ENCODE data around the gene CENPM. TPM values are rescaled to one million over a fixed set of nuclear protein-coding genes. Genes with fewer than 3 reads are reported as not detected.

CENPM gene
- total RNA-seq, 1 experiment from 2014 or later = 60.6 TPM

DNA sequence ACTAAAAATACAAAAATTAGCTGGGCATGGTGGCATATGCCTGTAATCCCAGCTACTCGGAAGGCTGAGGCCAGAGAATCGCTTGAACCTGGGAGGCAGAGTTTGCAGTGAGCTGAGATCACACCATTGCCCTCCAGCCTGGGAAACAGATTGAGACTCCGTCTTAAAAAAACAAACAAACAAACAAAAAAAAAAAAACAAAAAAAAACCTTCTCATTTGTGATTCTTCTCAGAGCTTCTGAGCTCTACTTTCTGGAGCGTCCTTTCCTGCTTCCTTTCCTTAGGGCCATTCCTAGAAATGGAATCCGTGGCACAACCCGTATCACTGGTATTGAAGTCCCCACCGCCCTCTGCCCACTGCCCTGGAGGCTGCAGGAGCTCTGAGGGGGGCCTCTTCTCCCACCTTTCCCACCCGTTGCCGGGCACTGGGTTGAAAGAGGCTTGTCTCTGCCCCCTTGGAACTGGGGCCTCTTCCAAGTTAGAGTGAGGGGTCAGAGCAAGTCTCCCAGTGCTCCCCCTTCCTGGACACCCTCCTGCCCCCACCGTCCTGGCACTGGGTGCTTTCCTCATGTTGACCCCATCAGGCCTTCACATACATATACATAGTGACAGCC lies 30.1 kb downstream of the CENPM start:
- Histone ChIP-seq H3K4me3 (no peak overlapping the region), H3K36me3 (no peaks in the 10 kb centered on the region), H3K27me3 (peaks cover 5% of the 10 kb centered on the region; the same call in 1 of the 2 replicates), H3K27ac (no peak overlapping the region), H3K4me1 (0 out of 2 replicates have a peak, but pooled peaks cover 8% of the 10 kb centered on the region), H3K9me3 (replicated peaks) (no peaks in the 10 kb centered on the region)
- DNase-seq = no peak

DNA sequence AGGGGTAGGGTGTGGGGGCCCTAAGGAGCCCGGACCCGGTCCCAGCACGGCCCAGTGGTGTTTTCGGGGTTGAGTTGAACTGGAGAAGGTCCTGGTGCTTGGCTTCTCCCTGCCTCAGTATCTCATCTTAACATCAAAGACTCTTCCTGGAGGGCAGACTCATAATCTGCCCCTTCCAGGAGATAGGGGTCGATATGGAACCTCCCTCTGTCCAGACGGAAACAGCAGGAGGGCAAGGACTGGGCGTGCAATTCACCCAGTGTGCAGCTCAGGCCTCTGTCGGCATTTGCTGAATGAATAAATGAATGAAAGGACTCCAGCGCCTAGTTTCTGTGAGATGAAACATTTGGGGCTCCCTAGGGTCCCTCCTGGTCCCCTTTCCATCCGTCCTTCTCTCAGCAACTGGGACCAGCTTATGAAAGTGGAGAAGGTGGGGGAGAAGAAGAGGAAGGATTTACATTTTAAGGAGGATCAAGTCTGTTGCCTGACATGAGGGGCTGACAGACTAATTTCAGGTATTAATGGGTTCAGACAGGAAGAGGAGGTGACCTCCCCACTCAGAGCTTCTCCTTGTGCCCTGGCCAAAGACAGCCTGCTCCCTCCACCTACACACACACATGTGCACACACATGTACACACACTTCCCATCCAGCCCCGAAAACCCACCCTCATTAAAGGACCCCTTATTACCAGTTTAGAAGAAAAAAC lies 31.0 kb downstream of the CENPM start:
- Histone ChIP-seq H3K27ac (no peak overlapping the region), H3K27me3 (peaks cover 5% of the 10 kb centered on the region; the same call in 1 of the 2 replicates), H3K9me3 (replicated peaks) (no peaks in the 10 kb centered on the region), H3K36me3 (no peaks in the 10 kb centered on the region), H3K4me1 (0 out of 2 replicates have a peak, but pooled peaks cover 8% of the 10 kb centered on the region), H3K4me3 (no peak overlapping the region)
- DNase-seq = no peak

DNA sequence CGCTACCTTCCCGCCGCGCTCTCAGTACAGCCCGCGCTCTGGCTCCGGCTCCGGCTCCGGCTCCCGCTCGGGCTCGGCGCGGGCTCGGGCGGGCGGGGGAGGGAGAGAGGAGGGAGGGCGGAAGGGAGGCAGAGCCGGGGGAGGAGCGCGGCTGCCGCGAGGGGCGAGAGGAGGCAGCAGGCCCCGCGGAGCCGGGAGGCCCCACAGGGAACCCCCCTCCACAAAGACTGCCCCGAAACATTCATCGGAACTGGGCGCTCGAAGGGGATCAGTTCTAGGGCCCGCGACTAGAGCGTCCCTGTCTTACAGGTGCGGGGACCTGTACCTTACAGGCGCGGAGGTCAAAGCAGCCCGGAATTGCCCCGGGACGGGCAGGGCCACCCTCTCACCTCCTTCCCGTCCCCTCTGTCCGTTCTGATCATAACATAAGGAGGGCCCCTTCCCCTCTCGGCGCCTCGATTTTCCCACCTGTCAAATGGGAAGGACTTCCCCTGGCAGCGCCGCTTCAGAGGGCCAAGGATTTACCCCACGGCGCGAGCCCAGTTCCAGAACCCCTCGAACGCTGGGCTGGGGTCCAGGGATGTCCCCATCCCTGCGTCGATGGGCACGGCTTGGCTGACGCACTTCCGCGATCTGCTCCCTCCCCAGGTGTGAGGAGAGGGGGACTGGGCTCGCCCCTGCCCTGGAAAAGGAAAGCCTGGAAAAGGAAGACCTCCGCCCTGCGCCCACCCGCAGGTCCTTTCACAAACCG lies 31.7 kb downstream of the CENPM start, which contains the start of gene SHISA8:
Gene SHISA8, minus strand, starts transcription at position 40 of the 751 bp plus-strand sequence. CDS start 407 bp downstream, outside the sequence.
- H3K4me1 ChIP-seq = 0 out of 2 replicates have a peak, but pooled peaks cover 8% of the 10 kb centered on the region
- H3K27ac ChIP-seq = no peak within 1 kb of the TSS
- H3K27me3 ChIP-seq = peaks cover 5% of the 10 kb centered on the region; the same call in 1 of the 2 replicates
- DNase-seq = no peak
- H3K9me3 ChIP-seq (replicated peaks) = no peaks in the 10 kb centered on the region
- H3K4me3 ChIP-seq = no peak within 1 kb of the TSS
- no peaks in the 10 kb centered on the region for H3K36me3 ChIP-seq

- H3K36me3 ChIP-seq = no peaks in the 10 kb centered on the region
- no peak overlapping the region for H3K4me3 ChIP-seq
- H3K27ac ChIP-seq = no peak overlapping the region
- H3K4me1 ChIP-seq = 0 out of 2 replicates have a peak, but pooled peaks cover 8% of the 10 kb centered on the region
- peaks cover 5% of the 10 kb centered on the region; the same call in 1 of the 2 replicates for H3K27me3 ChIP-seq
- no peak for DNase-seq
- H3K9me3 ChIP-seq (replicated peaks) = no peaks in the 10 kb centered on the region
Measured at GRCh38 chr22:41914611-41915034, 32.3 kb downstream of the CENPM start.

GRCh38 chr22:41913842-41914534 lies 33.0 kb downstream of the CENPM start:
- Histone ChIP-seq H3K4me1 (0 out of 2 replicates have a peak, but pooled peaks cover 8% of the 10 kb centered on the region), H3K27me3 (peaks cover 5% of the 10 kb centered on the region; the same call in 1 of the 2 replicates), H3K9me3 (replicated peaks) (no peaks in the 10 kb centered on the region), H3K36me3 (no peaks in the 10 kb centered on the region), H3K27ac (no peak overlapping the region), H3K4me3 (no peak overlapping the region)
- DNase-seq = no peak

DNA sequence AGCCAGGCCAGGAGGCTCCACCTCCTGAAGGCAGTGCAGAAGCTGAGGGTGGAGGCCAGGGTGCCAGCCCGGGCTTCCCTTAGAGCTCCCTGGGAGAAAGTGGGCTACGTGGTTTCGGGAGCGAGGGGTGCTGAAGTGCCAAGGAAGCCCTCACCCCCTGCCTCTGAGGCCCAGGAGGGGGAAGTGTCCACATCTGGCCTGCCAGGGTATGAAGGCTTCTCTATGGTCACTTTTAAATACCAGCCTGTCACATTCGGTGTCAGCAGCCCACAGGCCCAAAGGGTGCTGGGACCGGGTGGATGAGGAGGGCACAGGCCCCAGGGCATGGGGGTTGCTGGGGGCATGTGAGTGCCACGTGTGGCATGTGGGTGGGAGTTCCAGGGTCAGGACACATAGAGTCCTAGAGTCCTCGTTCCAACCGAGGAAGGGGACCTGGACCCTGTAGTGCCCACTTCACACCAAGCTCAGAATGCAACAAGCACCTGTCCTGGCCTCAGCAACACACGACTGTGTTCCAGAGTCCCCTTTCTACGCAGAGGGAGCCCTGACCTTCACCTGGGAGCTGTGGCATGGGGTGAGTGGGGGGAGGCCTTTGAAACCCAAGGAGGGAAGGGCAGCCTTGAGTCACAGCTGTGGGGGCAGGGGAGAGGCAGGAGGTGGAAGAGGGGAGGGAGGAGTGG lies 33.8 kb downstream of the CENPM start:
- Histone ChIP-seq H3K4me3 (no peak overlapping the region), H3K4me1 (0 out of 2 replicates have a peak, but pooled peaks cover 5% of the 10 kb centered on the region), H3K9me3 (replicated peaks) (no peaks in the 10 kb centered on the region), H3K27ac (no peak overlapping the region), H3K36me3 (no peaks in the 10 kb centered on the region), H3K27me3 (peaks cover 5% of the 10 kb centered on the region; the same call in 1 of the 2 replicates)
- DNase-seq = no peak

GRCh38 chr22:41912338-41913039 lies 34.5 kb downstream of the CENPM start:
- Histone ChIP-seq H3K4me1 (no peaks in the 10 kb centered on the region), H3K27me3 (peaks cover 5% of the 10 kb centered on the region; the same call in 1 of the 2 replicates), H3K27ac (no peak overlapping the region), H3K9me3 (replicated peaks) (no peaks in the 10 kb centered on the region), H3K36me3 (no peaks in the 10 kb centered on the region), H3K4me3 (no peak overlapping the region)
- no peak for DNase-seq

DNA sequence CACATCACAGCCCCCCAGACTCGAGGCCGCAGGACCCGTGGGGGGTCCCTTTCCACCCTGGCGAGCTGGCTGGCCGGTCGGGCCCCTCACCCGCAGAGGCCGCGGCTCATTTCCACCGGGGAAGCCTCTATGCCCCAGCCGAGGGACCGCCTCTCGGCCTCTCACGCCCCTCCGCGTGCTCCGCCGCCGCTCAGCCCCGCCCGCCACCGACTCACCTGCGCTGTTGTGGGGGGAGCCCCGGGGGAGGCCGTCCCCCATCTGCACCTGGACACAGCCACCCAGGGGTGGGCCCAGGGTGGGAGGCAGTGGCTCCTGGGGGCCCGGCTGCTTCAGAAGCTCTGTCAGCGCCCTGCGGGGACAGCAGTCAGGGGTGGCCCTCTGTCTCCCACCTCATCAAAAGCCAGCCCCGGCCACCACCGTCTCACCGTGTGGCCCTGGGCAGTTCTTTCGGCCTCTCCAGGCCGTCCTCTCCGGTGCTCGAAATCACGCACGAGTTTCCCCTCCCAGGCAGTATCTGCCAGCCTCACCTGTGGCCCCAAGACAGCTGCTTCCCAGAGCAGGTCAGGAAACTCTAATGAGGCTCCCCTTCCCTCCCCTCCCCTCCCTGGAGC lies 35.8 kb downstream of the CENPM start:
- no peaks in the 10 kb centered on the region for H3K36me3 ChIP-seq
- H3K9me3 ChIP-seq (replicated peaks) = no peaks in the 10 kb centered on the region
- no peak overlapping the region for H3K27ac ChIP-seq
- no peak for DNase-seq
- H3K27me3 ChIP-seq = peaks cover 5% of the 10 kb centered on the region; the same call in 1 of the 2 replicates
- no peaks in the 10 kb centered on the region for H3K4me1 ChIP-seq
- no peak overlapping the region for H3K4me3 ChIP-seq

- no peaks in the 10 kb centered on the region for H3K36me3 ChIP-seq
- H3K9me3 ChIP-seq (replicated peaks) = no peaks in the 10 kb centered on the region
- DNase-seq = no peak
- no peaks in the 10 kb centered on the region for H3K4me1 ChIP-seq
- no peak overlapping the region for H3K27ac ChIP-seq
- peaks cover 2% of the 10 kb centered on the region; the same call in 1 of the 2 replicates for H3K27me3 ChIP-seq
- H3K4me3 ChIP-seq = no peak overlapping the region
Measured at GRCh38 chr22:41910050-41911000, 36.6 kb downstream of the CENPM start.

DNA sequence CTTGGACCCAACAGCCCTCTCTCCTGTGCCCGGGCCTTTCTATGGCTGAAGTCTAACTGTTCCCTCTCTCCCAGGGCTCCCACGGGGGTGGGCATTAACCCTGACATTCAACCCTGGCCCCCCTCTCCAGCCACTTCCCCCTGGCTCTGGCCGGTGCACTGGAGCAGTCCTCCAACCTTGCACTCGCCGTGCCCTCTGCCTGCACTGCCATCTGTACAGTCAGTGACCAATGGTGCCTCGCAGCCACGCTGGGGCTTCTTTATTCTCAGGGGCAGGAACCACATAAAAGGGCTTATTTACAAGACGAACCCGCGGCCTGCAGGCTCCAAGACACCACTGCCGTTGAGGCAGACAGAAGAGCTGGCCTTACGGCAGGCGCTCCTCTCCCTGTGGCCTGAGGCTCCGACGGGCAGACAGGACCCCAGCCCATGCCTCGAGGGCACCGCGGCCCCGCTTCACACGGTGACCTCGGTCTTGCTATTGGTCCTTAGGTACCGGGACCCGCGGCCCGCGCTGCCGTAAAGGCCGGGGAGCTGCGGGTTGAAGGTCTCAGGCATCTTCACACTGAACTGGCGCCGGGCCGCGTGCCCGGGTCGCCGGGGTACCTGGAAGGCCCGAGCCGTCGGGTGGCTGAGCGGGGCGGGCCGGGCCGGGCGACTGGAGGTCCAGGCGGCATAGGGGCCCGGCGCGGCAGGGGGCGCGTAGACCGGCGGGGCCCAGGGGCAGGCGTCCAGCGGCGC lies 37.5 kb downstream of the CENPM start:
- Histone ChIP-seq H3K27me3 (no peaks in the 10 kb centered on the region), H3K9me3 (replicated peaks) (no peaks in the 10 kb centered on the region), H3K4me3 (no peak overlapping the region), H3K27ac (no peak overlapping the region), H3K36me3 (no peaks in the 10 kb centered on the region; the same call in 1 of the 2 replicates), H3K4me1 (no peaks in the 10 kb centered on the region)
- DNase-seq = no peak

- Histone ChIP-seq H3K36me3 (peaks cover 4% of the 10 kb centered on the region), H3K4me1 (no peaks in the 10 kb centered on the region), H3K4me3 (no peak overlapping the region), H3K27me3 (no peaks in the 10 kb centered on the region), H3K9me3 (replicated peaks) (no peaks in the 10 kb centered on the region), H3K27ac (no peak overlapping the region)
- no peak for DNase-seq
Measured at GRCh38 chr22:41908411-41909309, 38.3 kb downstream of the CENPM start.
